GM12891 (cell line): Measurements from ENCODE around the gene FUCA1.
"Not testable (repeated sequence)": the region's sequence is repeated elsewhere in the genome, so short reads cannot be mapped to it uniquely, and the experiment has no call there.

Experiments
- DNase-seq: peaks from one replicate; pipeline ENCODE4 v3.0.0; 2011; ENCODE audit warnings: low spot score; ENCODE audit not compliant: insufficient read length
- FAIRE-seq: peaks from 2 replicates; lab custom pipeline; 2011; peaks lifted over from hg19 to GRCh38; lab: Jason Lieb, UNC
- PAX5 ChIP-seq: IDR thresholded peaks from 2 replicates; pipeline ENCODE4 v1.6.1; 2011; ENCODE audit warnings: low read length, moderate library complexity, mild to moderate bottlenecking; ENCODE audit not compliant: insufficient read depth, severe bottlenecking
- POLR2A ChIP-seq: IDR thresholded peaks from 2 replicates; pipeline ENCODE4 v1.6.1; 2011; ENCODE audit warnings: low read depth, low read length, control low read depth
- POLR2AphosphoS5 ChIP-seq: IDR thresholded peaks from 2 replicates; pipeline ENCODE4 v1.6.1; 2011; ENCODE audit warnings: low read depth, low read length, control low read depth
- POU2F2 ChIP-seq: IDR thresholded peaks from 2 replicates; pipeline ENCODE4 v1.6.1; 2011; ENCODE audit warnings: low read depth, mild to moderate bottlenecking, control low read depth, low read length, moderate library complexity
- SPI1 ChIP-seq: IDR thresholded peaks from 2 replicates; pipeline ENCODE4 v1.6.1; 2011; ENCODE audit warnings: low read depth, low read length, control low read depth
- TAF1 ChIP-seq: IDR thresholded peaks from 2 replicates; pipeline ENCODE4 v1.6.1; 2011; ENCODE audit warnings: low read depth, low read length, control low read depth

The FUCA1 gene

DNA sequence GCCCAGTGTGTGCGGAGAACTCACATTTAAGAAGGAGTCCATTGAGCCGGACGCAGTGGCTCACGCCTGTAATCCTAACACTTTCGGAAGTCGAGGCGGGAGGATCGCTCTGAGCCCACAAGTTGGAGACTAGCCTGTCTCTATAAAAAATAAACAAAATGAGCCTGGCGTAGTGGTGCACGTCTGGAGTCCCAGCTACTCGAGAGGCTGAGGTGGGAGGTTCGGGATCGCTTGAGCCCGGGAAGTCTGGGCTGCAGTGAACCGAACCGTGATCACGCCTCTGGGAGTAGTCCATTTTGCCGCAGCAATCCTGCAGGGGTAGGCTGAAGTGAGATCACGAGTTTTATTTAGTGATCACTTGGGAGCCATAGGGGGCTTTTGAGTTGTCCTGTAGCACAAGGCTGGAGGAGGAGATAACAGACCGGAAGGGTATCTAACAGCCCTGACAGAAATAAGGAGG is 497 bp upstream of the FUCA1 start:
- TF ChIP-seq TAF1 (no peak), PAX5 (no peak), SPI1 (no peak), POLR2A (no peak; the same call in 1 of the 2 replicates), POLR2AphosphoS5 (peak; percentile 59; the same call in 1 of the 2 replicates), POU2F2 (no peak)
- DNase-seq (no peak), FAIRE-seq (no peak)

DNA sequence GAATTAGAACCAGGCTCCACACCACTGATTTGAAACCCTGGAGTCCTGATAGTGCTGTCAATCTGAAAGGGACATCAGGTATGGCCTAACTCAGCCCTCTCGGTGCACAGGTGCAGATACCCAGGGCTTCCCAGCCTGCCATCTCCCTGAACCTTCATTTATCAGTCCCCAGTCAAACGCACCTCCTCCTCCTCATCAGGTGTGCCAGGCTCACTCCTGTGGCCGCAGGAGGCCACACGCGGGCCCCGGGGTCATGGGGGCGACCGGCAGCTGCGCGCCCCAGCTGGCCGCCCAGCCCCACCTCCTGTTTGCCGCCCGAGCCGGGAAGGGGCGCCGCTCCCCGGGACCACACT is 572 bp downstream of the FUCA1 start:
- DNase-seq (no peak), FAIRE-seq (no peak)
- TF ChIP-seq POLR2A (no peak), POU2F2 (no peak), PAX5 (no peak), POLR2AphosphoS5 (no peak)

DNA sequence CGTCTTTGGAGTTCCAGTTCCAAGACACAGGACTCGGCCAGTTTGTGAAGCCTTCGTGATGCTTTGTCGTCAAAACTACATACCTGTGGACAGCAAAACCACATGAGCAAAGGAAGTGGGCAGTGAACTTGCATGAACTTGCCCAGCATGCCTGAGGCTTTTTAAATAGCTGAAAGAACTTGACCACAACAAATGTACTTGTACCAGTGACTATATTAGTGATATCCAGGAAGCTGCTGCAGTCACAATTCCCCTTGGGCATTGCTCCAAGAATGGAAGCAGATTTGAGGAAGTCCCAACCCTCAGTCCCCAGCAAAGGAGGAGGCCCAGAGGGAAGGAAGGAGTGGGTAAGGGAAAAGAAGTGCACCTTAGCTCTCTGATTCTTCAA is 2.6 kb downstream of the FUCA1 start:
- FAIRE-seq (peak; percentile 35), DNase-seq (no peak)
- TF ChIP-seq SPI1 (peak; percentile 61), TAF1 (no peak)

DNA sequence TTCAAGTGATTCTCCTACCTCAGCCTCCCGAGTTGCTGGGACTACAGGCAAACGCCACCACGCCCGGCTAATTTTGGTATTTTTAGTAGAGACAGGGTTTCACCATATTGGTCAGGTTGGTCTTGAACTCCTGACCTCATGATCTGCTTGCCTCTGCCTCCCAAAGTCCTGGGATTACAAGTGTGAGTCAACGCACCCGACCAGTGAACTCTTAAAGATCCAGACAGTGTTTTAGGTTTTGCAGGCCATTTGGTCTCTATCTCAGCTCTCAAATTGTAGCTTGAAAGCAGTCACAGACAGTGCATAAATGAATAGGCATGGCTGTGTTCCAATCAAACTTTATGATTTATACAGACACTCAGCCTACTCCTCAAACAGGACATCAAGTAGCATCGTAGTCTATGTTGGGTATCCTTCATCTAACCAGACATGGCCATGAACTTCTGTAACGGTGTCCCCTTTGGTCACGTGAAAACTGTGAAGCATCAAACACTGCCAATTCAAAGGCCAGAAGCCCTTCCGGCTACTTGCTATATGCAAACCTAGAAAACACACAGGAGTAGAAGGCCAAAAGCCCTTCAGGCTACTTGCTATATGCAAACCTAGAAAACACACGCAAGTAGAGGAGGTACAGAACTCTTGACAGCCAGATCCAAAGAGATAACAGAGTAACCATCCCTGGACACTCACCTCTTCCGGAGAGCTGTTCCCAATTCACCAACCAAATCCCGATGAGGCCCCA is 3.1 kb downstream of the FUCA1 start:
- no peak for TF ChIP-seq SPI1
- TF ChIP-seq TAF1 = 0 out of 2 replicates have a peak, but pooled peaks have one; percentile 29
- no peak for FAIRE-seq
- no peak for DNase-seq

DNA sequence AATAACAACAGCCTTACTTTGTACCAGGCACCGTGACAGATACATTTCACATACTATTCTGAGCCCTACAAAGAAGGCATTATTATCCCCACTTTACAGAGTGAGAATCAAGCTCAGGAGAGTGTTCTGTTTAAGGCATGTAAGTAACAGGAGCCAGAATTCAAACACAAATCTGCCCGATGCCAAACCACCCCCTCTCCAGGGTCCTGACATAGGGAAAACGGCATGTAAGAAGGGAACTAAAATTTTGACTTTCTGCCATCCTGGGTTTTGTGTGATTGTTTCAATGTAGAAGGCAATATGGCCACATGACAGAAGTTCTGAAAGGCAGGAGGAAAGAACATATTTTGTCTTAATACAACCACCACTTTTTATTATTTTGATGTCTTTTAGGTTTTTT is 5.5 kb downstream of the FUCA1 start:
- DNase-seq (no peak), FAIRE-seq (peak; percentile 20)
- TF ChIP-seq POLR2AphosphoS5 = no peak

DNA sequence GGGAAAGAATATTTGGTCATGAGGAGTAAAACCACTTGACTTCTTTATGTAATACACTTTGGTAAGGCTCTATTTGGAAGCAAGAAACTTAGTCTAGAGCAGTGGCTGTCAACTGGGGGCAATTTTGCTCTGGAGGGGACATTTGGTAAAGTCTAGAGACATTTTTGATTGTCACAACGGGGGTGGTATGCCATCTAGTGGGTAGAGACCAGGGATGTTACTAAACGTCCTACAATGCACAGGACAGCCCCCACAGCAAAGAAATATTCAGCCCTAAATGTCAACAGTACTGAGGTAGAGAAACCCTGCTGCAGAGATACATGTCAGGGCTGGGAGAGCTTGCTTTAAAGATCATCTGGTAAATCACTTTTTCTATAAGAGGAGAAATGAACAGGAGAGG is 13.5 kb downstream of the FUCA1 start:
- no peak for FAIRE-seq
- DNase-seq = no peak
- TF ChIP-seq PAX5 = no peak
- TF ChIP-seq POLR2AphosphoS5 = no peak
- no peak for TF ChIP-seq SPI1
- no peak for TF ChIP-seq TAF1
- no peak for TF ChIP-seq POU2F2
- TF ChIP-seq POLR2A = no peak

DNA sequence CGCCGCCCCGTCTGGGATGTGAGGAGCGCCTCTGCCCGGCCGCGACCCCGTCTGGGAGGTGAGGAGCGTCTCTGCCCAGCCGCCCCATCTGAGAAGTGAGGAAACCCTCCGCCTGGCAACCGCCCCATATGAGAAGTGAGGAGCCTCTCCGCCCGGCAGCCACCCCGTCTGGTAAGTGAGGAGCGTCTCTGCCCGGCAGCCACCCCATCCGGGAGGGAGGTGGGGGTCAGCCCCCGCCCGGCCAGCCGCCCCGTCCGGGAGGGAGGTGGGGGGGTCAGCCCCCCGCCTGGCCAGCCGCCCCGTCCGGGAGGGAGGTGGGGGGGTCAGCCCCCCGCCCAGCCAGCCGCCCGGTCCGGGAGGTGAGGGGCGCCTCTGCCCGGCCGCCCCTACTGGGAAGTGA is 15.0 kb downstream of the FUCA1 start:
- DNase-seq, FAIRE-seq: not testable (repeated sequence)

DNA sequence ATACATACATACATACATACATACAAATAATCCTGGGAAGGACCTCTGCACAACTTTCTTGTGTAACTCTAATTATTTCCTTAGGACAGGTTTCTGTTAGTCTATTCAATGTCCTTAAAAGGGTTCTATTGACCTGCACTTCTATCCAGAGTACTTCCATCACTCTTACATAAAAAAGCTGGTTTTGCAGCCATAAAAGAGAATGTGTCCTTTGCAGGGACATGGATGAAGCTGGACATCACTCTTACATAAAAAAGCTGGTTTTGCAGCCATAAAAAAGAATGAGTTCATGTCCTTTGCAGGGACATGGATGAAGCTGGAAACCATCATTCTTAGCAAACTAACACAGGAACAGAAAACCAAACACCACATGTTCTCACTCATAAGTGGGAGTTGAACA is 16.7 kb downstream of the FUCA1 start:
- DNase-seq, FAIRE-seq: not testable (repeated sequence)

DNA sequence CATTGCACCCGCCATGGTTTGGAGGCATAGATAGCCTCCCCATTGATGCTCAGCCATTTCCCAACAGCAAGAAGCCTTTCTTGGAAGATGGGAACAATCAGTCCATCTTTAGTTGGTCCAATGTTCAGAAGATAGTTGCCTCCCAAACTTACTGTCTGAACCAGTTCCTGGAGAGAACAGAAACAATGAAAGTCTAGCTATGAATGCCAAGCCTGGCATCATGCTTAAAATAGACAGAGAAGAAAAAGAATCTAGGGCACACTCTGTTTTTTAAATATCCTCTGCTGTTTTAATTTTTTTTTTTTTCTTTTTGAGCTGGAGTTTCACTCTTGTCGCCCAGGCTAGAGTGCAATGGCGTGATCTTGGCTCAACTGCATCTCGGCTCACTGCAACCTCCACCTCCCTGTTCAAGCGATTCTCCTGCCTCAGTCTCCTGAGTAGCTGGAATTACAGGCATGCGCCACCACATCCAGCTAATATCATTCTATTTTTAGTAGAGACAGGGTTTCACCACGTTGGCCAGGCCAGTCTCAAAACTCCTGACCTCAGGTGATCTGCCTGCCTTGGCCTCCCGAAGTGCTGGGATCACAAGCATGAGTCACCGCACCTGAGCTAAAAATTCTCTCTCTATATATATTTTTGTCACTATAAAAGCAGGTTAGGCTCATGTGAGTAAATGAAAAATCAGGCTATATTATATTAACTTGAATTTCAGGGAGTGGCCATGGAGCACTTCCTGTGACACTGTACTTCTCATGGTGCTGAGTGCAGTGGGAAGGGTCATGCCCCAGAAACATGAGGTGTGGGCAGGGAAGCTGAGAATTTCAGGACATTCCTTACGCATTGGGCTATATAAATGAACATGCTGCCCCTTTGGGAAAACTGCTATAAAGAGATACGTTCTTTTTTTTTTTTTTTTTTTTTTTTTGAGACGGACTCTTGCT is 19.1 kb downstream of the FUCA1 start:
- TF ChIP-seq POU2F2 (no peak), TAF1 (no peak)
- DNase-seq (no peak), FAIRE-seq (no peak)

DNA sequence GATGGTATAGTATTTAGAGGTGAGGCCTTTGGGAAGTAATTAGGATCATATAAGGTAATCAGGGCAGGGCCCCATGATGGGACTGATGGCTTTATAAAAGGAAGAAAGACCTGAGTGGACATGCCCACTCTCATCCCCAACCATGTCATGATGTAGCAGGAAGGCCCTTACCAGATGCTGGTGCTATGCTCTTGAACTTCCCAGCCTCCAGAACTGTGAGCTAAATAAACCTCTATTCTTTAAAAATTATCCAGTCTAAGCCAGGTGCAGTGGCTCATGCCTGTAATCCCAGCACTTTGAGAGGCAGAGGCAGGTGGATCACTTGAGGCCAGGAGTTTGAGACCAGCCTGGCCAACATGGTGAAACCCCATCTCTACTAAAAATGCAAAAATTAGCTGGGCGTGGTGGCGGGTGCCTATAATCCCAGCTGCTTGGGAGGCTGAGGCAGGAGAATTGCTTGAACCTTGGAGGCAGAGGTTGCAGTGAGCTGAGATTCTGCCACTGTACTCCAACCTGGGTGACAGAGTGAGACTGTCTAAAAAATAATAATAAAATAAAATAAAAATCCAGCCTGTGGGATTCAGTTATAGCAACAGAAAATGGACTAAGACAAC is 20.5 kb downstream of the FUCA1 start:
- not testable (repeated sequence) for FAIRE-seq, DNase-seq

DNA sequence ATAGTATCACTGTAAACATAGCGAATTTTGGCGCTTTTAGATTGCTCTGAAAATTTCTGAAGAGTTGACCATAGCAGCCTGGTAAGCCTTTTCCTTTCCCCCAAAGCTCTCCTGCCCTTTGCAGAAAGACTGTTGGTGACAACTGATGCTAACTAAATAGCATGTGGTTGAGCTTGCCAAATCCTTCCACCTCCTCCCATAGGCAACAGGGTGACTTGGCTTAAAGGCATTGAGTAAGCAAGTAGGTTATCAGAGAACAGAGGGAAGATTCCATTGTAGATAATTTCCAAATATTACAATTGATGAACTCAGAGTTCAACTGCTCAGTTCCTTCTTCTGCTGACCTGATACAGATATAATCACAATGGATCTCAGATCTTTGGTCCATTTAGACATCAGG is 22.9 kb downstream of the FUCA1 start:
- TF ChIP-seq PAX5 (no peak), POU2F2 (no peak), SPI1 (no peak), TAF1 (no peak), POLR2AphosphoS5 (no peak), POLR2A (no peak)
- FAIRE-seq (no peak), DNase-seq (no peak)
